Smooth muscle cell (in vitro differentiated cells): ENCODE data around the gene RAB4A. TPM values are rescaled to one million over a fixed set of nuclear protein-coding genes. Genes with fewer than 3 reads are reported as not detected.

Experiments used
- DNase-seq: peaks from one replicate; lab custom pipeline; 2025; ENCODE audit not compliant: unreplicated experiment; lab: John Stamatoyannopoulos, UW
- H2AFZ ChIP-seq: fragments of 200-600 bp; sonication (generic); 2 replicates; pipeline ENCODE4 v1.6.0; 2016; ENCODE audit warnings: antibody characterized with exemption, low read depth, mild to moderate bottlenecking
- H3F3A ChIP-seq: fragments of 200-600 bp; sonication (generic); 2 replicates; pipeline ENCODE4 v1.6.0; 2017; ENCODE audit warnings: antibody characterized with exemption, low read depth
- H3K27ac ChIP-seq: fragments of 200-600 bp; sonication (generic); 2 replicates; pipeline ENCODE4 v1.5.1; 2016; ENCODE audit warnings: low read depth, mild to moderate bottlenecking
- H3K27me3 ChIP-seq: fragments of 200-600 bp; sonication (generic); 2 replicates; pipeline ENCODE4 v1.6.1; 2016; ENCODE audit warnings: low read depth, mild to moderate bottlenecking
- H3K36me3 ChIP-seq: fragments of 200-600 bp; sonication (generic); 2 replicates; pipeline ENCODE4 v1.5.1; 2016; ENCODE audit warnings: low read depth
- H3K4me1 ChIP-seq: fragments of 200-600 bp; sonication (generic); 2 replicates; pipeline ENCODE4 v1.5.1; 2016; ENCODE audit warnings: low read depth
- H3K4me2 ChIP-seq: fragments of 200-600 bp; sonication (generic); 2 replicates; pipeline ENCODE4 v1.6.0; 2016; ENCODE audit warnings: mild to moderate bottlenecking
- H3K4me3 ChIP-seq: fragments of 200-600 bp; sonication (generic); 2 replicates; pipeline ENCODE4 v1.5.1; 2016; ENCODE audit warnings: mild to moderate bottlenecking
- H3K79me2 ChIP-seq: fragments of 200-600 bp; sonication (generic); 2 replicates; pipeline ENCODE4 v1.6.0; 2016; ENCODE audit warnings: low read depth, mild to moderate bottlenecking
- H3K9ac ChIP-seq: fragments of 200-600 bp; sonication (generic); 2 replicates; pipeline ENCODE4 v1.6.0; 2016; ENCODE audit warnings: low read depth
- H3K9me3 ChIP-seq: fragments of 200-600 bp; sonication (generic); replicated peaks from 2 replicates; pipeline ENCODE4 v1.5.1; 2016; ENCODE audit warnings: low read depth
- H4K20me1 ChIP-seq: fragments of 200-600 bp; sonication (generic); 2 replicates; pipeline ENCODE4 v1.6.0; 2016; ENCODE audit warnings: low read depth
- WGBS: methylation state at CpG from one replicate; pipeline ENCODE4 v1.1.7; 2016; ENCODE audit warnings: low lambda C conversion rate; 5-methylcytosine and 5-hydroxymethylcytosine counted together
- polyA plus RNA-seq: library from polyadenylated mRNA; unstranded; fragments of >200 nt; fragmentation: Nextera tagmentation; extraction: Ambion mirVana; gene quantifications from 2 replicates; pipeline ENCODE4 v1.2.1, GENCODE V29; 2016
- total RNA-seq: library from RNA; depleted of rRNA; stranded (reverse); fragments of >200 nt; gene quantifications from 2 replicates; pipeline ENCODE4 v1.2.3, GENCODE V29; 2014
- TF ChIP-seq, protein P1 (sequence below): fragments of 200-600 bp; sonication (generic); IDR thresholded peaks from 2 replicates; pipeline ENCODE4 v1.5.1; 2017; ENCODE audit warnings: borderline replicate concordance, mild to moderate bottlenecking, antibody characterized with exemption; ENCODE audit not compliant: insufficient read depth, poor library complexity, severe bottlenecking

The RAB4A gene
- total and polyA plus RNA-seq, 2 experiments from 2014 or later = 43.9 to 52.7 TPM

DNA sequence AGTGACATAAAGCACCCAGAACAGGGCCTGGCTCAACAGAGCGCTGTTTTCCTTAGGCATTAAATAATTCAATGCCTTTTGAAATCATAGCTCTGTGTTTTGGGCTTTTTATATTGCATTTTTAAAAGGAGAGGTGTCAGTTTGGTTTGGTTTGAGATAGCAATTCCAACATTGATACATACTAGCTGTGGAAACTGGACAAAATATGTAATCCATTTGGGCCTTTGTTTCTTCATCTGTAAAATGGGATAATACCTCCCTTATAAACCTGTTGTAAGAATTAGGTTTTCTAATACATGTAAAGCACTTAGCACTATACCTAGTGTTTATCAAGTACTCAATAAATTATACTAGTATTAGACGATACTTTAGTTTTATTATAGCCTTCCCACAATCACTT, 8.7 kb upstream of the RAB4A start:
- Histone ChIP-seq H3K79me2 (no peaks in the 10 kb centered on the region), H3K4me1 (no peaks in the 10 kb centered on the region), H3K27ac (no peak overlapping the region), H2AFZ (no peak overlapping the region), H3K4me3 (no peak overlapping the region), H3K9me3 (peaks cover 3% of the 10 kb centered on the region), H3F3A (no peaks in the 10 kb centered on the region), H3K36me3 (no peaks in the 10 kb centered on the region), H3K27me3 (no peaks in the 10 kb centered on the region), H3K4me2 (no peak overlapping the region), H3K9ac (no peak overlapping the region), H4K20me1 (no peaks in the 10 kb centered on the region)
- WGBS = 97% methylated on average over 2 of the region's 2 CpGs
- TF ChIP-seq, protein P1, sequence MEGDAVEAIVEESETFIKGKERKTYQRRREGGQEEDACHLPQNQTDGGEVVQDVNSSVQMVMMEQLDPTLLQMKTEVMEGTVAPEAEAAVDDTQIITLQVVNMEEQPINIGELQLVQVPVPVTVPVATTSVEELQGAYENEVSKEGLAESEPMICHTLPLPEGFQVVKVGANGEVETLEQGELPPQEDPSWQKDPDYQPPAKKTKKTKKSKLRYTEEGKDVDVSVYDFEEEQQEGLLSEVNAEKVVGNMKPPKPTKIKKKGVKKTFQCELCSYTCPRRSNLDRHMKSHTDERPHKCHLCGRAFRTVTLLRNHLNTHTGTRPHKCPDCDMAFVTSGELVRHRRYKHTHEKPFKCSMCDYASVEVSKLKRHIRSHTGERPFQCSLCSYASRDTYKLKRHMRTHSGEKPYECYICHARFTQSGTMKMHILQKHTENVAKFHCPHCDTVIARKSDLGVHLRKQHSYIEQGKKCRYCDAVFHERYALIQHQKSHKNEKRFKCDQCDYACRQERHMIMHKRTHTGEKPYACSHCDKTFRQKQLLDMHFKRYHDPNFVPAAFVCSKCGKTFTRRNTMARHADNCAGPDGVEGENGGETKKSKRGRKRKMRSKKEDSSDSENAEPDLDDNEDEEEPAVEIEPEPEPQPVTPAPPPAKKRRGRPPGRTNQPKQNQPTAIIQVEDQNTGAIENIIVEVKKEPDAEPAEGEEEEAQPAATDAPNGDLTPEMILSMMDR = no peak
- no peak for DNase-seq

DNA sequence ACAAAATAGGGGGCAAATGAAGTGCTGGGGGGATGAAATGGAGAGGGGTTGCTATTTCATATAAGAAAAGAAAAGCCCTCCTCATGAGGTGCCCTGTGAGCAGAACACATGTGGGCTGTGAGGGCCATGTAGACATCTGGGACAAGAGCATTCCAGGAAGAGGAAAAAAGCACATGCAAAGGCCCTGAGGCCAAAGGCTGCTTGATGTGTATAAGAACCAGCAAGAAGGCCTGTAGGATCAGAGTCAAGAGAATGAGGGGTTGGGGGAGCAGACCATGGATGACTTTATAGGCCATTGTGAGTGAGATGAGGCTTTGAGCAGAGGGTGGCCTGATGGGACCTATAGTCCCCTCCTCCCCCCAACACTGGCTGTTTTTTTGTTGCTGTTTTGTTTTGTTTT, 7.7 kb upstream of the RAB4A start:
- Histone ChIP-seq H3K79me2 (no peaks in the 10 kb centered on the region), H3K27ac (no peak overlapping the region), H3K9me3 (peaks cover 5% of the 10 kb centered on the region), H4K20me1 (no peaks in the 10 kb centered on the region), H3K4me2 (no peak overlapping the region), H3K36me3 (no peaks in the 10 kb centered on the region), H3F3A (no peaks in the 10 kb centered on the region), H3K9ac (no peak overlapping the region), H3K27me3 (no peaks in the 10 kb centered on the region), H3K4me1 (no peaks in the 10 kb centered on the region), H2AFZ (no peak overlapping the region), H3K4me3 (no peak overlapping the region)
- DNase-seq = no peak
- TF ChIP-seq, protein P1 = no peak

DNA sequence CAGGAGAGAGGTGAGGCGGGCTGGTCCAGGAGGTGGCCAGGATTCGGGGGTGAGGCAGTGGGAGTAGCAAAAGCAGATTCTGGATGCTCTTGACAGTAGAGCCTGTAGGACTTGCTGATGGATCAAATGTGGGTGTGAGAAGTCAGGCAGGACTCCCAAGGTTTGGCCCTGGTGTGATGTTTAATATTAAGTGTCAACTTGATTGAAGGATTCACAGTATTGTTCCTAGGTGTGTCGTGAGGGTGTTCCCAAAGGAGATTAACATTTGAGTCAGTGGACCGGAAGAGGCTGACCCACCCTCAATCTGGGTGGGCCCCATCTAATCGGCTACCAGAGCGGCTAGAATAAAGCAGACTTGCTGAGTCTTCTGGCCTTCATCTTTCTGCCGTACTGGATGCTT, 6.8 kb upstream of the RAB4A start:
- Histone ChIP-seq H3K9ac (no peak overlapping the region), H3K9me3 (peaks cover 5% of the 10 kb centered on the region), H3K36me3 (no peaks in the 10 kb centered on the region), H3K4me1 (no peaks in the 10 kb centered on the region), H3K4me2 (no peak overlapping the region), H2AFZ (no peak overlapping the region), H3K79me2 (no peaks in the 10 kb centered on the region), H4K20me1 (no peaks in the 10 kb centered on the region), H3K27ac (no peak overlapping the region), H3K4me3 (no peak overlapping the region), H3F3A (peaks cover under 1% of the 10 kb centered on the region), H3K27me3 (no peaks in the 10 kb centered on the region)
- 91% methylated on average over 7 of the region's 7 CpGs for WGBS
- DNase-seq = no peak
- TF ChIP-seq, protein P1 = no peak

DNA sequence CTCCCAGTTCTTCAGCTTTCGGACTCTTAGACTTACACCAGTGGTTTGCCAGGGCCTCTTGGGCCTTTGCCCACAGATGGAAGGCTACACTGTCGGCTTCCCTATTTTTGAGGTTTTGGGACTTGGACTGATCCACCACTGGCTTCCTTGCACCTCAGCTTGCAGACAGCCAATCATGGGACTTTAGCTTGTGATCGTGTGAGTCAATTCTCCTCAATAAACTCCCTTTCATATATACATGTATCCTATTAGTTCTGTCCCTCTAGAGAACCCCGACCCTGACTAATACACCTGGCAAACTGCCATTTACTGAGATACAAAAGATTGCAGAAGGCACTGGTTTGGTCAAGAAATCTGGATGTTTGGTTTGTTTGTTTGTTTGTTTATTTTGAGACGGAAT, 6.4 kb upstream of the RAB4A start:
- Histone ChIP-seq H3K4me3 (no peak overlapping the region), H3K9me3 (peaks cover 5% of the 10 kb centered on the region), H3K27me3 (no peaks in the 10 kb centered on the region), H3K4me1 (no peaks in the 10 kb centered on the region), H4K20me1 (no peaks in the 10 kb centered on the region), H3K79me2 (no peaks in the 10 kb centered on the region), H3K36me3 (no peaks in the 10 kb centered on the region), H3K27ac (no peak overlapping the region), H3K4me2 (no peak overlapping the region), H2AFZ (no peak overlapping the region), H3K9ac (no peak overlapping the region), H3F3A (peaks cover 5% of the 10 kb centered on the region)
- DNase-seq = no peak
- TF ChIP-seq, protein P1 = no peak
- WGBS = 92% methylated on average over 5 of the region's 5 CpGs
